ENCODE measurements around the gene ADGRE2.

ADGRE2 gene

DNA sequence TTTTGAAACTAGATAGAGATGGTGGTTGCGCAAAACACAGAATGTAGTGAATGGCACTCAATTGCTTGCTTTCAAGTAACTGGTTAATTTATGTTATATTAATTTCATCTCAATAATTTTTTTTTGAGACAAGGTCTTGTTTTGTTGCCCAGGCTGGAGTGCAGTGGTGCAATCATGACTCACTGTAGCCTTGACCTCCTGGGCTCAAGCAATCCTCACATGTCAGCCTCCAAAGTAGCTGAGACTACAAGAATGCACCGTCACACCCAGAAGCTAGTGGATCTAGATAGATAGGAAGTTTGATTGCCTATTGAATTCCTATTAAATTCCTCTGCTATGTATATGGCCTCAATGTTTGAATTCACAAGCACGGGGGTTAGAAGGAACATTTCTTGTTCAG lies 26.4 kb upstream of the ADGRE2 start:
- Histone ChIP-seq H3F3A (ENCODE audit: insufficient read depth, low read length) (no peaks in the 10 kb centered on the region), H2AFZ (ENCODE audit: low read length) (no peak overlapping the region), H3K4me2 (ENCODE audit: low read length) (no peak overlapping the region), H3K4me3 (ENCODE audit: low read depth, low read length, poor library complexity, severe bottlenecking) (no peak overlapping the region), H3K27ac (ENCODE audit: low read depth, low read length, poor library complexity, severe bottlenecking) (no peak overlapping the region), H3K36me3 (ENCODE audit: insufficient read depth, low read length) (no peaks in the 10 kb centered on the region), H3K9me3 (ENCODE audit: low read length) (no peaks in the 10 kb centered on the region), H3K4me1 (ENCODE audit: insufficient read depth, low read length, severe bottlenecking) (no peaks in the 10 kb centered on the region), H4K20me1 (ENCODE audit: insufficient read depth, low read length) (no peaks in the 10 kb centered on the region), H3K9ac (ENCODE audit: low read length) (no peak overlapping the region), H3K79me2 (ENCODE audit: insufficient read depth, low read length) (no peaks in the 10 kb centered on the region), H3K27me3 (ENCODE audit: insufficient read depth, low read length) (peaks cover 2% of the 10 kb centered on the region; the same call in 1 of the 2 replicates), H3K9me2 (ENCODE audit: low read depth, low read length) (no peaks in the 10 kb centered on the region)
- no peak for TF ChIP-seq EZH2 (IDR thresholded peaks at IDR 0.05; ENCODE audit: borderline replicate concordance, low read length)
- TF ChIP-seq, protein P1, sequence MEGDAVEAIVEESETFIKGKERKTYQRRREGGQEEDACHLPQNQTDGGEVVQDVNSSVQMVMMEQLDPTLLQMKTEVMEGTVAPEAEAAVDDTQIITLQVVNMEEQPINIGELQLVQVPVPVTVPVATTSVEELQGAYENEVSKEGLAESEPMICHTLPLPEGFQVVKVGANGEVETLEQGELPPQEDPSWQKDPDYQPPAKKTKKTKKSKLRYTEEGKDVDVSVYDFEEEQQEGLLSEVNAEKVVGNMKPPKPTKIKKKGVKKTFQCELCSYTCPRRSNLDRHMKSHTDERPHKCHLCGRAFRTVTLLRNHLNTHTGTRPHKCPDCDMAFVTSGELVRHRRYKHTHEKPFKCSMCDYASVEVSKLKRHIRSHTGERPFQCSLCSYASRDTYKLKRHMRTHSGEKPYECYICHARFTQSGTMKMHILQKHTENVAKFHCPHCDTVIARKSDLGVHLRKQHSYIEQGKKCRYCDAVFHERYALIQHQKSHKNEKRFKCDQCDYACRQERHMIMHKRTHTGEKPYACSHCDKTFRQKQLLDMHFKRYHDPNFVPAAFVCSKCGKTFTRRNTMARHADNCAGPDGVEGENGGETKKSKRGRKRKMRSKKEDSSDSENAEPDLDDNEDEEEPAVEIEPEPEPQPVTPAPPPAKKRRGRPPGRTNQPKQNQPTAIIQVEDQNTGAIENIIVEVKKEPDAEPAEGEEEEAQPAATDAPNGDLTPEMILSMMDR (IDR thresholded peaks at IDR 0.05; ENCODE audit: low read length), result no peak

DNA sequence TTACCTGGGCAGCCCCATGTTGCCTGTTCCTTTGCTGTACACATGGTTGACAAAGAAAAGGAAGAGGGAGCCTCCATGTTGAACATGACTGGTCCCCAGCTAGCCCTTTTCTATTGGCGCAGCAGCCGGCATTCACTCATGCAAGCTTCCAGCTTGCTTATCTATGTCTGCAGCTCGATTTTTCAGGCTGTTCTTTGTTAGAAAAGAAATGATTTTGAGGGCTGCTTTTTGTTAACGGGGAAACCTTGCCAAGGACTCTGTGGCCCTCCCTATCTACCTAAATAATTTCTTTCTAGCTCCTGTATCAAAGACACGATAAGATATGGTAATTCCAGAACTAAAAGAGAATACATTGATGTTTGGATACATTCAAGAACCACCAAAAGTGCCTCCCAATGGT lies 20.4 kb upstream of the ADGRE2 start:
- Histone ChIP-seq H4K20me1 (ENCODE audit: insufficient read depth, low read length) (no peaks in the 10 kb centered on the region), H3K9me2 (ENCODE audit: low read depth, low read length) (no peaks in the 10 kb centered on the region), H3K4me1 (ENCODE audit: insufficient read depth, low read length, severe bottlenecking) (no peaks in the 10 kb centered on the region), H3K27ac (ENCODE audit: low read depth, low read length, poor library complexity, severe bottlenecking) (no peak overlapping the region), H3K9me3 (ENCODE audit: low read length) (no peaks in the 10 kb centered on the region), H2AFZ (ENCODE audit: low read length) (no peak overlapping the region), H3K79me2 (ENCODE audit: insufficient read depth, low read length) (no peaks in the 10 kb centered on the region), H3K9ac (ENCODE audit: low read length) (no peak overlapping the region), H3K4me2 (ENCODE audit: low read length) (no peak overlapping the region), H3K27me3 (ENCODE audit: insufficient read depth, low read length) (0 out of 2 replicates have a peak, but pooled peaks cover 5% of the 10 kb centered on the region), H3K4me3 (ENCODE audit: low read depth, low read length, poor library complexity, severe bottlenecking) (no peak overlapping the region), H3K36me3 (ENCODE audit: insufficient read depth, low read length) (no peaks in the 10 kb centered on the region), H3F3A (ENCODE audit: insufficient read depth, low read length) (no peaks in the 10 kb centered on the region)
- TF ChIP-seq EZH2 (IDR thresholded peaks at IDR 0.05; ENCODE audit: borderline replicate concordance, low read length), result no peak
- TF ChIP-seq, protein P1 (IDR thresholded peaks at IDR 0.05; ENCODE audit: low read length), result no peak

GRCh38 chr19:14796021-14796420 lies 17.7 kb upstream of the ADGRE2 start:
- H3K4me2 ChIP-seq (ENCODE audit: low read length), result no peak overlapping the region
- H3K27ac ChIP-seq (ENCODE audit: low read depth, low read length, poor library complexity, severe bottlenecking), result no peak overlapping the region
- 0 out of 2 replicates have a peak, but pooled peaks cover 5% of the 10 kb centered on the region for H3K27me3 ChIP-seq (ENCODE audit: insufficient read depth, low read length)
- H2AFZ ChIP-seq (ENCODE audit: low read length), result no peak overlapping the region
- no peaks in the 10 kb centered on the region for H3K9me2 ChIP-seq (ENCODE audit: low read depth, low read length)
- no peaks in the 10 kb centered on the region for H3K36me3 ChIP-seq (ENCODE audit: insufficient read depth, low read length)
- no peaks in the 10 kb centered on the region for H3K4me1 ChIP-seq (ENCODE audit: insufficient read depth, low read length, severe bottlenecking)
- H3K9me3 ChIP-seq (ENCODE audit: low read length), result no peaks in the 10 kb centered on the region
- H3F3A ChIP-seq (ENCODE audit: insufficient read depth, low read length), result no peaks in the 10 kb centered on the region
- no peaks in the 10 kb centered on the region for H4K20me1 ChIP-seq (ENCODE audit: insufficient read depth, low read length)
- no peaks in the 10 kb centered on the region for H3K79me2 ChIP-seq (ENCODE audit: insufficient read depth, low read length)
- H3K9ac ChIP-seq (ENCODE audit: low read length), result no peak overlapping the region
- no peak for TF ChIP-seq EZH2 (IDR thresholded peaks at IDR 0.05; ENCODE audit: borderline replicate concordance, low read length)
- TF ChIP-seq, protein P1 (IDR thresholded peaks at IDR 0.05; ENCODE audit: low read length), result no peak
- H3K4me3 ChIP-seq (ENCODE audit: low read depth, low read length, poor library complexity, severe bottlenecking), result no peak overlapping the region

Data from OCI-LY1 (cell line).